PC-3 (cell line): ENCODE measurements around the gene SSC5D. TPM values are rescaled to one million over a fixed set of nuclear protein-coding genes. Genes with fewer than 3 reads are reported as not detected.

Experiments
- ATAC-seq: fragments of 200-7000 bp; cut with Tn5 transposase; 2 replicates; pipeline ENCODE4 v1.9.1; 2020; ENCODE audit warnings: mild to moderate bottlenecking, moderate library complexity
- BruUV-seq: library from RNA; stranded (reverse); fragments of 400-500 nt; replicated peaks from 2 replicates; lab custom pipeline; 2021; lab: Mats Ljungman, UMichigan
- CTCF ChIA-PET: fragments of 300-600 bp; sonication (Branson Sonifier 250); formaldehyde crosslinking; loops from one replicate; lab custom pipeline; 2022; ENCODE audit warnings: antibody characterized with exemption; lab: Charles Lee
- POLR2A ChIA-PET: fragments of 300-600 bp; sonication (Branson Sonifier 250); formaldehyde crosslinking; loops from one replicate; lab custom pipeline; 2022; ENCODE audit warnings: antibody characterized with exemption; ENCODE audit not compliant: unreplicated experiment; lab: Charles Lee
- DNase-seq: peaks from one replicate; pipeline ENCODE4 v3.0.0-alpha.2; 2015
- H2AFZ ChIP-seq: fragments of 300-600 bp; sonication (generic); 2 replicates; pipeline ENCODE4 v1.6.0; 2016; ENCODE audit warnings: antibody characterized with exemption, low read length
- H3F3A ChIP-seq: fragments of 300-600 bp; sonication (generic); one replicate; pipeline ENCODE4 v1.6.0; 2017; ENCODE audit warnings: antibody characterized with exemption, low read length, control low read depth, mild to moderate bottlenecking; ENCODE audit not compliant: unreplicated experiment
- H3K27ac ChIP-seq: fragments of 300-600 bp; sonication (generic); 2 replicates; pipeline ENCODE4 v1.5.1; 2016; ENCODE audit warnings: mild to moderate bottlenecking, low read length
- H3K27me3 ChIP-seq: fragments of 300-600 bp; sonication (generic); 2 replicates; pipeline ENCODE4 v1.6.1; 2016; ENCODE audit warnings: low read length, mixed read lengths
- H3K36me3 ChIP-seq: fragments of 300-600 bp; sonication (generic); 2 replicates; pipeline ENCODE4 v1.6.1; 2016; ENCODE audit warnings: low read depth, mixed run types, low read length, mixed read lengths
- H3K4me1 ChIP-seq: fragments of 300-600 bp; sonication (generic); 2 replicates; pipeline ENCODE4 v1.5.1; 2016; ENCODE audit warnings: low read length; ENCODE audit not compliant: insufficient read depth
- H3K4me2 ChIP-seq: fragments of 300-600 bp; sonication (generic); 2 replicates; pipeline ENCODE4 v1.6.0; 2016; ENCODE audit warnings: low read length
- H3K4me3 ChIP-seq: fragments of 300-600 bp; sonication (generic); 2 replicates; pipeline ENCODE4 v1.5.1; 2016; ENCODE audit warnings: mild to moderate bottlenecking, low read length, mixed read lengths
- H3K79me2 ChIP-seq: fragments of 300-600 bp; sonication (generic); 2 replicates; pipeline ENCODE4 v1.6.1; 2017; ENCODE audit warnings: low read length, mixed read lengths
- H3K9ac ChIP-seq: fragments of 300-600 bp; sonication (generic); 2 replicates; pipeline ENCODE4 v1.6.0; 2016; ENCODE audit warnings: mild to moderate bottlenecking, low read length
- H3K9me2 ChIP-seq: fragments of 300-600 bp; sonication (generic); replicated peaks from 2 replicates; pipeline ENCODE4 v1.6.1; 2016; ENCODE audit warnings: mixed run types, low read length, mixed read lengths
- H3K9me3 ChIP-seq: fragments of 300-600 bp; sonication (generic); 2 replicates; pipeline ENCODE4 v1.6.1; 2016; ENCODE audit warnings: low read length, mixed read lengths
- H4K20me1 ChIP-seq: fragments of 300-600 bp; sonication (generic); 2 replicates; pipeline ENCODE4 v1.6.1; 2016; ENCODE audit warnings: low read length, mixed read lengths
- EZH2 ChIP-seq: fragments of 300-600 bp; sonication (generic); IDR thresholded peaks from one replicate; pipeline ENCODE4 v1.6.1; 2017; ENCODE audit warnings: antibody characterized with exemption, mild to moderate bottlenecking, low read length; ENCODE audit not compliant: unreplicated experiment
- EZH2phosphoT487 ChIP-seq: fragments of 300-600 bp; sonication (generic); IDR thresholded peaks from 2 replicates; pipeline ENCODE4 v1.6.1; 2018; ENCODE audit warnings: mild to moderate bottlenecking, antibody characterized with exemption, low read length, borderline replicate concordance
- intact Hi-C: fragments of 100-400 bp; cut with micrococcal nuclease; formaldehyde crosslinking; loops from 2 replicates; pipeline ENCODE4 v1.9.0; 2023
- total RNA-seq: library from RNA; depleted of rRNA; stranded (reverse); fragments of >200 nt; gene quantifications from 2 replicates; pipeline ENCODE4 v1.2.3, GENCODE V29; 2014
- TF ChIP-seq, protein P1 (sequence below): fragments of 300-600 bp; sonication (generic); conservative IDR thresholded peaks from 2 replicates; pipeline ENCODE4 v1.5.1; 2017; ENCODE audit warnings: antibody characterized with exemption, low read depth, mild to moderate bottlenecking, low read length

SSC5D gene
- total RNA-seq, 1 experiment from 2014 or later, result not detected

- no peaks in the 10 kb centered on the region for H3K9me2 ChIP-seq
- no peak overlapping the region for H3K27ac ChIP-seq
- H2AFZ ChIP-seq, result no peak overlapping the region
- H3K4me1 ChIP-seq, result peaks cover 18% of the 10 kb centered on the region
- H3K36me3 ChIP-seq, result no peaks in the 10 kb centered on the region
- no peaks in the 10 kb centered on the region for H3K27me3 ChIP-seq
- H3K9me3 ChIP-seq, result no peaks in the 10 kb centered on the region
- H3K4me3 ChIP-seq, result no peak overlapping the region
- H3K4me2 ChIP-seq, result no peak overlapping the region
- DNase-seq (no peak), ATAC-seq (no peak)
- peaks cover 25% of the 10 kb centered on the region for H3K79me2 ChIP-seq
- intact Hi-C loops, result no loop called here
- ChIA-PET CTCF (no interaction called here), POLR2A (no interaction called here)
- TF ChIP-seq EZH2 (no peak), EZH2phosphoT487 (no peak)
- TF ChIP-seq, protein P1, sequence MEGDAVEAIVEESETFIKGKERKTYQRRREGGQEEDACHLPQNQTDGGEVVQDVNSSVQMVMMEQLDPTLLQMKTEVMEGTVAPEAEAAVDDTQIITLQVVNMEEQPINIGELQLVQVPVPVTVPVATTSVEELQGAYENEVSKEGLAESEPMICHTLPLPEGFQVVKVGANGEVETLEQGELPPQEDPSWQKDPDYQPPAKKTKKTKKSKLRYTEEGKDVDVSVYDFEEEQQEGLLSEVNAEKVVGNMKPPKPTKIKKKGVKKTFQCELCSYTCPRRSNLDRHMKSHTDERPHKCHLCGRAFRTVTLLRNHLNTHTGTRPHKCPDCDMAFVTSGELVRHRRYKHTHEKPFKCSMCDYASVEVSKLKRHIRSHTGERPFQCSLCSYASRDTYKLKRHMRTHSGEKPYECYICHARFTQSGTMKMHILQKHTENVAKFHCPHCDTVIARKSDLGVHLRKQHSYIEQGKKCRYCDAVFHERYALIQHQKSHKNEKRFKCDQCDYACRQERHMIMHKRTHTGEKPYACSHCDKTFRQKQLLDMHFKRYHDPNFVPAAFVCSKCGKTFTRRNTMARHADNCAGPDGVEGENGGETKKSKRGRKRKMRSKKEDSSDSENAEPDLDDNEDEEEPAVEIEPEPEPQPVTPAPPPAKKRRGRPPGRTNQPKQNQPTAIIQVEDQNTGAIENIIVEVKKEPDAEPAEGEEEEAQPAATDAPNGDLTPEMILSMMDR, result no peak
- BruUV-seq, result no TSS peak
- no peaks in the 10 kb centered on the region for H3F3A ChIP-seq
- no peak overlapping the region for H3K9ac ChIP-seq
- H4K20me1 ChIP-seq, result no peaks in the 10 kb centered on the region
Observed at GRCh38 chr19:55481148-55481793, 7.0 kb upstream of the SSC5D start.

DNA sequence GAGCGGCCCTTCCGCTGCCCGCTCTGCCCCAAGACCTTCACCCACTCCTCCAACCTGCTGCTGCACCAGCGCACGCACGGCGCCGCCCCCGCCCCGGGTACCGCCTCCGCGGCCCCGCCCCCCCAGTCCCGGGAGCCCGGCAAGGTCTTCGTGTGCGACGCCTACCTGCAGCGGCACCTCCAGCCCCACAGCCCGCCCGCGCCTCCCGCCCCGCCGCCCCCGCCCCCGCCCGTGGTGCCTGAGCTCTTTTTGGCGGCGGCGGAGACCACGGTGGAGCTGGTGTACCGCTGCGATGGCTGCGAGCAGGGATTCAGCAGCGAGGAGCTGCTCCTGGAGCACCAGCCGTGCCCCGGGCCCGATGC lies 6.5 kb upstream of the SSC5D start:
- H4K20me1 ChIP-seq, result no peaks in the 10 kb centered on the region
- no peak for DNase-seq
- H3K36me3 ChIP-seq, result no peaks in the 10 kb centered on the region
- H3K79me2 ChIP-seq, result peaks cover 25% of the 10 kb centered on the region
- no peaks in the 10 kb centered on the region for H3K9me3 ChIP-seq
- ChIA-PET CTCF (no interaction called here), POLR2A (no interaction called here)
- H3K27ac ChIP-seq, result no peak overlapping the region
- no peak for TF ChIP-seq EZH2
- TF ChIP-seq, protein P1, result no peak
- no peak for TF ChIP-seq EZH2phosphoT487
- H3K27me3 ChIP-seq, result no peaks in the 10 kb centered on the region
- peaks cover 23% of the 10 kb centered on the region for H3K4me1 ChIP-seq
- H3K4me3 ChIP-seq, result no peak overlapping the region
- no peak overlapping the region for H3K4me2 ChIP-seq
- H2AFZ ChIP-seq, result no peak overlapping the region
- BruUV-seq, result no TSS peak
- intact Hi-C loops, result no loop called here
- no peak for ATAC-seq
- no peak overlapping the region for H3K9ac ChIP-seq
- H3K9me2 ChIP-seq, result no peaks in the 10 kb centered on the region
- H3F3A ChIP-seq, result no peaks in the 10 kb centered on the region

DNA sequence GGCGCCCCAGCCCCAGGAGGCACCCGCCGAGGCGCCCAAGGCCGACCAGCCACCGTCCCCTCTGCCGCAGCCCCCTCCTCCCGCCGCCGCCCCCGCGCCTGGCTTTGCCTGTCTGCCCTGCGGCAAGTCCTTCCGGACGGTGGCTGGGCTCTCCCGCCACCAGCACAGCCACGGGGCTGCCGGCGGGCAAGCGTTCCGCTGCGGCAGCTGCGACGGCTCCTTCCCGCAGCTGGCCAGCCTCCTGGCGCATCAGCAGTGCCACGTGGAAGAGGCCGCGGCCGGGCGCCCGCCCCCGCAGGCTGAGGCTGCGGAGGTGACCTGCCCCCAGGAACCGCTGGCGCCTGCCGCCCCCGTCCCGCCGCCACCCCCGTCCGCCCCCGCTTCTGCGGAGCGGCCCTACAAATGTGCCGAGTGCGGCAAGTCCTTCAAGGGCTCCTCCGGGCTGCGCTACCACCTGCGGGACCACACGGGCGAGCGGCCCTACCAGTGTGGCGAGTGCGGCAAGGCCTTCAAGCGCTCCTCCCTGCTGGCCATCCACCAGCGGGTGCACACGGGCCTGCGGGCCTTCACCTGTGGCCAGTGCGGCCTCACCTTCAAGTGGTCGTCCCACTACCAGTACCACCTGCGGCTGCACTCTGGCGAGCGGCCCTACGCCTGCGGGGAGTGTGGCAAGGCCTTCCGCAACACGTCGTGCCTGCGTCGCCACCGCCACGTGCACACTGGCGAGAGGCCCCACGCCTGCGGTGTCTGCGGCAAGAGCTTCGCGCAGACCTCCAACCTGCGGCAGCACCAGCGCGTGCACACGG lies 5.9 kb upstream of the SSC5D start:
- Histone ChIP-seq H3K4me2 (no peak overlapping the region), H3F3A (peaks cover 3% of the 10 kb centered on the region), H3K9me2 (no peaks in the 10 kb centered on the region), H3K4me1 (peaks cover 29% of the 10 kb centered on the region), H4K20me1 (no peaks in the 10 kb centered on the region), H2AFZ (no peak overlapping the region), H3K27me3 (no peaks in the 10 kb centered on the region), H3K9ac (no peak overlapping the region), H3K79me2 (peaks cover 25% of the 10 kb centered on the region), H3K27ac (no peak overlapping the region), H3K4me3 (no peak overlapping the region), H3K36me3 (no peaks in the 10 kb centered on the region), H3K9me3 (no peaks in the 10 kb centered on the region)
- ChIA-PET POLR2A (no interaction called here), CTCF (no interaction called here)
- TF ChIP-seq, protein P1, result no peak
- no peak for TF ChIP-seq EZH2phosphoT487
- TF ChIP-seq EZH2, result no peak
- ATAC-seq (no peak), DNase-seq (no peak)
- intact Hi-C loops, result no loop called here
- no TSS peak for BruUV-seq
